Measurements from ENCODE around the gene ZNF746. TPM values are rescaled to one million over a fixed set of nuclear protein-coding genes. Genes with fewer than 3 reads are reported as not detected.

ZNF746 gene
- total and polyA plus RNA-seq, 10 of the 15 experiments (the other 5 are each of a cell fraction or from before 2014, with no cell fraction given): 1.2 to 19.0 (median 6.3) TPM

DNA sequence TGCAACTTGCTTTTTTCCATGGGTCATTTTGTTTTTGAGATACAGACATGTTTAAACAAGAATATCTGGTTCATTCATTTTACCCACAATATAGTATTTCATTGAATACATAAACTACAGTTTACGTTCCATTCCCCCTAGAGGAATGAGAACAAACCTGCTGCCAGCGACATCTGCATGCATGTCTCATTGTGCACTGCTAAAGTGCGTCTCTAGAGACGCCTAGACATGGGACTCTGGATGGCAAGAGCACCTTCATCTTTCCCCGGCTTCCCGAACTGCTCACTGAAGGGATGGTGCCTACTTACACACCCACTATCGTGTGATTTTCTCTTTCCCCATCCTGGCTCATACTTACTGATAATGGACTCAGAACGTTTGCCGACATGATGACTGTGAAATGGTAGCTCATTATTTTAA is 35.5 kb downstream of the ZNF746 start:
- ChIA-PET CTCF (interaction anchor here (1.5 to 2.4 kb wide), 3 partner anchors 39 to 201 kb away, joined by 3 to 8 read pairs (median 8); no protein-coding TSS in a partner anchor), POLR2A (no interaction called here), RAD21 (ENCODE audit: unreplicated experiment) (no interaction called here), SMC1A (ENCODE audit: uncharacterized antibody, unreplicated experiment) (no interaction called here)
- H3K4me3 ChIP-seq: no peak overlapping the region
- intact Hi-C loops (cut with micrococcal nuclease; ENCODE audit: unreplicated experiment): no loop called here
- no peak overlapping the region for H3K9ac ChIP-seq (ENCODE audit: control insufficient read depth, insufficient read depth, low read length)
- BruUV-seq (replicated peaks): no TSS peak
- DNase-seq (ENCODE audit: low read depth, low spot score) (no peak), ATAC-seq (no peak), FAIRE-seq (no peak)
- H3K27ac ChIP-seq (ENCODE audit: control insufficient read depth, insufficient read depth): no peak overlapping the region
- TF ChIP-seq STAT1 (conservative IDR thresholded peaks at IDR 0.05) (no peak), TCF3 (IDR thresholded peaks at IDR 0.05; ENCODE audit: borderline replicate concordance, insufficient read depth, low read depth, low read length) (no peak), JUNB (IDR thresholded peaks at IDR 0.05) (no peak), BCL3 (IDR thresholded peaks at IDR 0.05; ENCODE audit: borderline replicate concordance, insufficient read depth, low read depth, low read length, poor library complexity, severe bottlenecking) (peak; percentile 14), EZH2 (IDR thresholded peaks at IDR 0.05; ENCODE audit: borderline replicate concordance, control insufficient read depth, low read depth, low read length) (no peak), FOXM1 (IDR thresholded peaks at IDR 0.05; ENCODE audit: low read depth, low read length) (no peak), HSF1 (IDR thresholded peaks at IDR 0.05; ENCODE audit: low read depth, low read length) (no peak)
- H3K4me1 ChIP-seq (ENCODE audit: control insufficient read depth, insufficient read depth, low read length): 0 out of 2 replicates have a peak, but pooled peaks cover 6% of the 10 kb centered on the region
- no peaks in the 10 kb centered on the region; the same call in 1 of the 3 replicates for H3K9me3 ChIP-seq (replicated peaks; ENCODE audit: control insufficient read depth, insufficient read depth, low read length)
- H2AFZ ChIP-seq (ENCODE audit: control insufficient read depth, low read depth, low read length): no peak overlapping the region
- H3K36me3 ChIP-seq (ENCODE audit: control insufficient read depth in 2 of 2, insufficient read depth in 2 of 2, low read length in 1 of 2): no peaks in the 10 kb centered on the region
- WGBS (ENCODE audit: insufficient coverage, insufficient replicate concordance, low lambda C conversion rate, missing lambda C conversion rate): 92% methylated on average over 9 of the region's 9 CpGs
- peaks cover 12% of the 10 kb centered on the region for H3K79me2 ChIP-seq (ENCODE audit: control insufficient read depth, insufficient read depth, low read length)
- in situ Hi-C loops (cut with MboI): no loop called here
- no peak overlapping the region for H3K4me2 ChIP-seq (ENCODE audit: control insufficient read depth, insufficient read depth)
- no peaks in the 10 kb centered on the region for H3K27me3 ChIP-seq (replicated peaks in 1 of 2; ENCODE audit: control insufficient read depth in 2 of 2, insufficient read depth in 2 of 2, low read length in 1 of 2)
- no peaks in the 10 kb centered on the region for H4K20me1 ChIP-seq (ENCODE audit: control insufficient read depth, insufficient read depth)
